SH-SY5Y (cell line): Measurements from ENCODE around the gene SRXN1.

ENCODE experiments used
- GATA2 ChIP-seq: IDR thresholded peaks from 2 replicates; pipeline ENCODE4 v1.6.1; 2011; ENCODE audit warnings: mild to moderate bottlenecking, low read depth, low read length
- GATA3 ChIP-seq: IDR thresholded peaks from 2 replicates; pipeline ENCODE4 v1.6.1; 2011; ENCODE audit warnings: low read depth, mild to moderate bottlenecking, low read length, moderate library complexity

DNA sequence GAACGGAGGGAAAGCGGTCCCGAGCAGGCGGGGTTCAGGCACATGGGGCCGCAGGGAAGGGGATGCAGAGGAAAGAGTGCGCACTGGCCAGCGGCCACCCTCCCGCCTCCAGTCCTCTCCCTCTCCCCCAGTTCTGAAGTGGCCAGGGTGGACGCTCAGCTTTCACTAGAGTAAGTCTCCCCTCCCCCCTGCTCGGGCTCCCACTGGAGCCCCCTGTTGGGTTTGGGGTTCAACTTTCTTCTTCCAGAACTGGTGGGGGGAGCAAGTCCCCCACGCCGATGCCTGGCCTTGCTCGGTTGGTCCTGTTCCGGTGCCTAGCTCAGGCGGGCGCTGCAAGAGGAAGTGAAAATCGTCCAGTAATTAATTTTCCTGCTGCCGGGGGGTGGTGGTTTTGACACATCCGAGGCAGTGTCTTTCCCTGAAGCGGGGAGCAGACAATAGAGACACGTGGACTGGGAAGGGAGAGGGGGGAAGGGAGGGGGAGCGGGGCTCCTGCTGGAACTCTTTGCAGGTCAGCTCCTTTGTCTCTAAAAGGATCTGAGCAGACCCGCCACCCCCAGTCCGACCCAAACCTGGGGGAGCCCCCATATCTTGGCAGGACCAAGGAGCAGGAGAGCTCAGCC, 23.4 kb upstream of the SRXN1 start:
- TF ChIP-seq GATA3: no peak
- TF ChIP-seq GATA2: no peak
